ENCODE results near the gene CELF4. TPM values are rescaled to one million over a fixed set of nuclear protein-coding genes. Genes with fewer than 3 reads are reported as not detected.

CELF4 gene
- total RNA-seq, 1 experiment from 2014 or later: not detected

- no peaks in the 10 kb centered on the region for H3K36me3 ChIP-seq
- H3K27ac ChIP-seq: no peak overlapping the region
- peaks cover 13% of the 10 kb centered on the region for H3K27me3 ChIP-seq (replicated peaks)
- H3K4me1 ChIP-seq (replicated peaks): peaks cover 4% of the 10 kb centered on the region; the same call in 1 of the 2 replicates
- no peaks in the 10 kb centered on the region for H3K9me3 ChIP-seq (replicated peaks)
- no peak for DNase-seq (ENCODE audit: low read depth in 1 of 2, low spot score in 2 of 2)
- H3K4me3 ChIP-seq: no peak overlapping the region
Measured at GRCh38 chr18:37397814-37398213, 167.8 kb downstream of the CELF4 start.

GRCh38 chr18:37396971-37397720 is 168.5 kb downstream of the CELF4 start:
- no peak for DNase-seq (ENCODE audit: low read depth in 1 of 2, low spot score in 2 of 2)
- Histone ChIP-seq H3K27me3 (replicated peaks) (peaks cover 13% of the 10 kb centered on the region), H3K4me1 (replicated peaks) (peaks cover 4% of the 10 kb centered on the region; the same call in 1 of the 2 replicates), H3K27ac (no peak overlapping the region), H3K4me3 (no peak overlapping the region), H3K9me3 (replicated peaks) (no peaks in the 10 kb centered on the region), H3K36me3 (no peaks in the 10 kb centered on the region)

- Histone ChIP-seq H3K36me3 (no peaks in the 10 kb centered on the region), H3K4me3 (no peak overlapping the region), H3K27me3 (replicated peaks) (peaks cover 13% of the 10 kb centered on the region), H3K9me3 (replicated peaks) (no peaks in the 10 kb centered on the region), H3K4me1 (replicated peaks) (peaks cover 4% of the 10 kb centered on the region; the same call in 1 of the 2 replicates), H3K27ac (no peak overlapping the region)
- DNase-seq (ENCODE audit: low read depth in 1 of 2, low spot score in 2 of 2): no peak
Measured at GRCh38 chr18:37395631-37396030, 170.0 kb downstream of the CELF4 start.

GRCh38 chr18:37395138-37395537 is 170.5 kb downstream of the CELF4 start:
- Histone ChIP-seq H3K27me3 (replicated peaks) (peaks cover 13% of the 10 kb centered on the region), H3K27ac (no peak overlapping the region), H3K4me1 (replicated peaks) (peaks cover 4% of the 10 kb centered on the region; the same call in 1 of the 2 replicates), H3K9me3 (replicated peaks) (no peaks in the 10 kb centered on the region), H3K4me3 (no peak overlapping the region), H3K36me3 (no peaks in the 10 kb centered on the region)
- no peak for DNase-seq (ENCODE audit: low read depth in 1 of 2, low spot score in 2 of 2)

- no peak for DNase-seq (ENCODE audit: low read depth in 1 of 2, low spot score in 2 of 2)
- no peaks in the 10 kb centered on the region for H3K36me3 ChIP-seq
- no peaks in the 10 kb centered on the region for H3K9me3 ChIP-seq (replicated peaks)
- no peak overlapping the region for H3K4me3 ChIP-seq
- H3K4me1 ChIP-seq (replicated peaks): peaks cover 4% of the 10 kb centered on the region; the same call in 1 of the 2 replicates
- H3K27ac ChIP-seq: no peak overlapping the region
- H3K27me3 ChIP-seq (replicated peaks): peaks cover 10% of the 10 kb centered on the region
Measured at GRCh38 chr18:37394610-37394965, 171.0 kb downstream of the CELF4 start.

- peak; percentile 7 to 55 for DNase-seq (ENCODE audit: low read depth in 1 of 2, low spot score in 2 of 2)
- Histone ChIP-seq H3K27ac (no peak overlapping the region), H3K9me3 (replicated peaks) (no peaks in the 10 kb centered on the region), H3K4me3 (0 out of 2 replicates have a peak overlapping the region, but pooled peaks have one; percentile 15), H3K36me3 (no peaks in the 10 kb centered on the region), H3K4me1 (replicated peaks) (peaks cover 4% of the 10 kb centered on the region; the same call in 1 of the 2 replicates), H3K27me3 (replicated peaks) (peaks cover 10% of the 10 kb centered on the region)
Measured at GRCh38 chr18:37393945-37394609, 171.5 kb downstream of the CELF4 start.

- Histone ChIP-seq H3K9me3 (replicated peaks) (no peaks in the 10 kb centered on the region), H3K27me3 (replicated peaks) (peaks cover 10% of the 10 kb centered on the region), H3K36me3 (no peaks in the 10 kb centered on the region), H3K4me3 (no peak overlapping the region), H3K27ac (no peak overlapping the region), H3K4me1 (replicated peaks) (peaks cover 4% of the 10 kb centered on the region; the same call in 1 of the 2 replicates)
- no peak for DNase-seq (ENCODE audit: low read depth in 1 of 2, low spot score in 2 of 2)
Measured at GRCh38 chr18:37393221-37393827, 172.3 kb downstream of the CELF4 start.

- DNase-seq (ENCODE audit: low read depth in 1 of 2, low spot score in 2 of 2): no peak
- H3K9me3 ChIP-seq (replicated peaks): no peaks in the 10 kb centered on the region
- H3K27me3 ChIP-seq (replicated peaks): peaks cover 10% of the 10 kb centered on the region
- H3K36me3 ChIP-seq: no peaks in the 10 kb centered on the region
- H3K27ac ChIP-seq: no peak overlapping the region
- H3K4me1 ChIP-seq (replicated peaks): peaks cover 4% of the 10 kb centered on the region; the same call in 1 of the 2 replicates
- H3K4me3 ChIP-seq: no peak overlapping the region
Measured at GRCh38 chr18:37392648-37393047, 172.9 kb downstream of the CELF4 start.

- no peak for DNase-seq (ENCODE audit: low read depth in 1 of 2, low spot score in 2 of 2)
- no peaks in the 10 kb centered on the region for H3K36me3 ChIP-seq
- H3K27me3 ChIP-seq (replicated peaks): peaks cover 10% of the 10 kb centered on the region
- H3K4me1 ChIP-seq (replicated peaks): peaks cover 4% of the 10 kb centered on the region; the same call in 1 of the 2 replicates
- H3K4me3 ChIP-seq: no peak overlapping the region
- no peak overlapping the region for H3K27ac ChIP-seq
- no peaks in the 10 kb centered on the region for H3K9me3 ChIP-seq (replicated peaks)
Measured at GRCh38 chr18:37391698-37392548, 173.7 kb downstream of the CELF4 start.

GRCh38 chr18:37391156-37391555 is 174.4 kb downstream of the CELF4 start:
- H3K36me3 ChIP-seq: no peaks in the 10 kb centered on the region

GRCh38 chr18:37390687-37391086 is 174.9 kb downstream of the CELF4 start:
- DNase-seq (ENCODE audit: low read depth in 1 of 2, low spot score in 2 of 2): no peak
- H3K4me3 ChIP-seq: no peak overlapping the region
- no peak overlapping the region for H3K27ac ChIP-seq
- H3K9me3 ChIP-seq (replicated peaks): no peaks in the 10 kb centered on the region
- no peaks in the 10 kb centered on the region for H3K36me3 ChIP-seq
- peaks cover 4% of the 10 kb centered on the region; the same call in 1 of the 2 replicates for H3K4me1 ChIP-seq (replicated peaks)
- peaks cover 10% of the 10 kb centered on the region for H3K27me3 ChIP-seq (replicated peaks)

More at GRCh38 chr18:37391156-37391555, 174.4 kb downstream of the CELF4 start:
- H3K9me3 ChIP-seq (replicated peaks): no peaks in the 10 kb centered on the region
- H3K4me1 ChIP-seq (replicated peaks): peaks cover 4% of the 10 kb centered on the region; the same call in 1 of the 2 replicates
- no peak overlapping the region for H3K4me3 ChIP-seq
- no peak for DNase-seq (ENCODE audit: low read depth in 1 of 2, low spot score in 2 of 2)
- no peak overlapping the region for H3K27ac ChIP-seq
- H3K27me3 ChIP-seq (replicated peaks): peaks cover 10% of the 10 kb centered on the region

- no peak for DNase-seq (ENCODE audit: low read depth in 1 of 2, low spot score in 2 of 2)
- H3K4me1 ChIP-seq (replicated peaks): peaks cover 4% of the 10 kb centered on the region; the same call in 1 of the 2 replicates
Measured at GRCh38 chr18:37389684-37390368, 175.8 kb downstream of the CELF4 start.

GRCh38 chr18:37389041-37389440 is 176.6 kb downstream of the CELF4 start:
- no peak overlapping the region for H3K4me3 ChIP-seq
- no peak overlapping the region for H3K27ac ChIP-seq
- no peaks in the 10 kb centered on the region for H3K36me3 ChIP-seq
- H3K4me1 ChIP-seq (replicated peaks): peaks cover 2% of the 10 kb centered on the region; the same call in 1 of the 2 replicates
- no peaks in the 10 kb centered on the region for H3K9me3 ChIP-seq (replicated peaks)
- H3K27me3 ChIP-seq (replicated peaks): peaks cover 6% of the 10 kb centered on the region
- no peak for DNase-seq (ENCODE audit: low read depth in 1 of 2, low spot score in 2 of 2)

More at GRCh38 chr18:37389684-37390368, 175.8 kb downstream of the CELF4 start:
- Histone ChIP-seq H3K9me3 (replicated peaks) (no peaks in the 10 kb centered on the region), H3K27me3 (replicated peaks) (peaks cover 10% of the 10 kb centered on the region), H3K36me3 (no peaks in the 10 kb centered on the region), H3K4me3 (no peak overlapping the region), H3K27ac (no peak overlapping the region)

Data from SJSA1 (cell line).